ENCODE data around the gene IL26.

The IL26 gene

DNA sequence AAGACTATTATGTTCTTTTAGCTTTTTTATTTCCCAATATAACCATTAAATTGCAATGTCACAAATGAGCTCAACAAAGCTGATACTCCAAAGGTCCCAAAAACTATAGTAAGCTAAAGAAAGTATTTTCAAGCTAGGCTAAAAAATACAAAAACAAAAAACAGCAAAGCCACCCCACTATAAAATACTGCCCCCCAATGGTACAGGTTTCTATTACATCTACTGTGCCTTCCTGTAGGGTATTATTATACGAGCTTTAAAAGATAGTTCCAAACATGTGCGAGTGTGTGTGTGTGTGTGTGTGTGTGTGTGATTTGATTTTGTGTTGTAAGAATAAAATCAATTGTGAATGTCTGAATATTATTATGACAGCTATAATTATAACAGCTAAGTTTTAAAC, 67.2 kb downstream of the IL26 start:
- no peak for DNase-seq

GRCh38 chr12:68157380-68157779, 68.2 kb downstream of the IL26 start:
- DNase-seq: no peak

GRCh38 chr12:68156636-68157035, 69.0 kb downstream of the IL26 start:
- DNase-seq: no peak

GRCh38 chr12:68154779-68155178, 70.8 kb downstream of the IL26 start:
- no peak for DNase-seq

Measured in anterior cingulate cortex (tissue), 58 donors.